GM19238 (cell line): ENCODE measurements around the gene DNAH7.

ENCODE experiments used
- DNase-seq: peaks from one replicate; pipeline ENCODE4 v3.0.0; 2011; ENCODE audit warnings: low spot score; ENCODE audit not compliant: insufficient read length

Gene DNAH7

DNA sequence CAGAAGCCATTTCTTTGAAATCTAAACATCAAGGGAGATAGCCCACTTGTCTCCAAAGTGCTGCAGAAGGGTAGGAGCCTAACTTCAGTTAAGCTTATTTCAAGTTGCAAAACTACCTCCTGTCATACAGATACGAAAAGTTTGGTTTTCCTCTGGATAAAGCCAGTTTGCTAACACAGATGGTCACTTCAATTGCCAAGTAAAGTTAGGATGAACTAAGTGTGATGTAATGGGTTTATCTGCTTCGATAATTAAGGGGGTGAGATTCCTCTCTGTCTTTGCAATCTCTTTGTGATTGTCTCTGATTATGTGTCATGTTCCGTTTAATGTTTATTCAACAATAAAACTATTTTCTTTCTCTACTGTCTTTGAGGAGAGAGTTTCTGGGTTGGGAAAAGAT, 255.2 kb downstream of the DNAH7 start:
- no peak for DNase-seq

DNA sequence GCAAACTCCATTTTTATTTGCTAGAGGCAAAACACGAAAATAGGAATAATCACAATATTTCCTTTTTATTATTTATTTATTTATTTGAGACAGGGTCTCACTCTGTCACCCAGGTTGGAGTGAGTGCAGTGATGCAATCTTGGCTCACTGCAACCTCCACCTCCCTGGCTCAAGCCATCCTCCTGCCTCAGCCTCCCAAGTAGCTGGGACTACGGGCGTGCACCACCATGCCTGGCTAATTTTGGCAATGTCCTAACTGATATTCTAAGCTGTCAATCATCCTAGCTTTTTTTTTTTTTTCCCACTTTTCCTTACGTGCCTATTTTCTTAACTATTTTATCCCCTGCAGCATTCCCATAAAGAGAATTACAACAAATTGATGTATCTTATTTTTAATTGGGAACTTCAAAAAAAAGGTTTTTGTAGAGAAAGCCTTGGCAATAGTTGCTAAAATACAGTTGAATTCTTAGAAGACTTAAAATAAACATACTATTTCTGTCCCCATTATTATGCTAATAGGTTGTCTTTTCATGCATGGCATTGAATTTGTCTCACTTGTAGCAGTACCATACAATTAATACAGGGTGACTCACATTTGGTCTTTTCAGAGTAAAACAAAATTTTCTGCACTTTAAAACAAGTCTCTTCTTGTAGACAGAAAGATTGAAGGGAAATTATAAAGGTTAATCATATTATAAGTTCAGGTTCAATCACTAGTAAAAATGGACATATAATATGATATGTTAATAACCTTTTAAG, 258.1 kb downstream of the DNAH7 start:
- DNase-seq = no peak

DNA sequence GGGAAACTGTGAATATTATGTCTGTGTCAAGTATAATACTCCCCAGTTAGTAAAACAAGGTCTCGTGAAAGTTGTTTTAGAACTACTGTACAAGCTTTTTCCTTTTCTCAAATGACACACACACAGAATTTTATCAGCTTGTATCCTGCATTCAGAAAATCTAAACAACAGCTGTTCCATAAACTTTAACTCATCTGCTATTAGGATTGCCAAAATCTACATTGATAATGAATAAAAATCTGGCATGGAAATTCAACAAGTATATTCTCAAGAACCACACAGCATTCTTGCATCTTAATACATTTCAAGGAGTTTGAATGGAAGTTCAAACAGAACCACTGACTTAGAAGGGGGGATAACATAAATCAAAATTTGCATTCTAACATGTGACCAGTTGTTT, 260.4 kb downstream of the DNAH7 start:
- no peak for DNase-seq

GRCh38 chr2:195805283-195805976, 263.2 kb downstream of the DNAH7 start:
- DNase-seq = no peak

GRCh38 chr2:195795879-195796278, 272.8 kb downstream of the DNAH7 start:
- no peak for DNase-seq

DNA sequence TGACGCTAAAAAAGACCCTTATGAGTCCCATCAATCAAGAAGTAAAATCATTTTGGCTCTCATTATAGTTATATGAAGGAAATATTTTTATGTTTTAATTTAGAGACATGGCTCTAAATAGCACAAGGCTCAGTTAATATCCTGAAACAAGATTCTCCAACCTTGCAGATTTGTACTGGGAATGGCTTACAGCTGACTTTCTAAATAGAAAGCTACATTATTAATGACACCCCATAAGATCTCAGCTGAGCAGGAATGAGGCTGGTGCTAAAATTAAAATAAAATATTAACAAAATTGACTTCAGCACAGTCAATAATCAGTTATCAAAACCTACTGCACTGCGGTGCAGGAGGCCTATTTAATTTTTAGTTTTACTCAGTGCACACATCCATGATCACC, 274.8 kb downstream of the DNAH7 start:
- DNase-seq = no peak

DNA sequence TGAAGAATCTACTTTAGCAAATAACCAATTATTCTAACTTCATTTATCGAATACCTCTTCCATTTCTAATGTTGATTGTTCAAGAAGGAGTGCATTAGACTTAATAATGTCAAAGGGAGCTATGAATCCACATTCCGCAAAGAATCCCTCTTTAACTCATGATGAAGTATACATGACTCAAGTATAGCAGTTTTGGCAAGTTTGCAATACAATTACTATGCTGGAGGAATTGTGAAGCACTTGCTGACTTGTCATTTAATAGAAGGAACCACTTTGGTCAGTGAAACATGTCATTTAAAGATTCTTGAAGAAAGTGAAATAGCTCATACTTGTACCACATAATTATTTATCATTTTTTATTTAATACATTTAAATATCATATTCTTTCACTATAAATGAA, 286.5 kb downstream of the DNAH7 start:
- no peak for DNase-seq

DNA sequence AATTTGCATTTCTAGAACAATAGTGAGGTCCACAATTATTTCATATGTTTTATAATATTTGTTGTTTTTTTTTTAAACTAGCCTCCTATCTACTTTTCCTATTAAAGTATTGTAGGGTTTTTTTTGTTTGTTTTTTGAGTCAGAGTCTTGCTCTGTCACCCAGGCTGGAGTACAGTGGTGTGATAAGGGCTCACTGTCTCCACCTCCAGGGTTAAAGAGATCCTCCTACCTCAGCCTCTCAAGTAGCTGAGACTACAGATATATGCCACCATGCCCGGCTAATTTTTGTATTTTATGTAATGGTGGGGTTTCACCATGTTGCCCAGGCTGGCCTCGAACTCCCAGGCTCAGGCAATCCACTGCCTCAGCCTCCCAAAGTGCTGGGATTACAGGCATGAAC, 289.1 kb downstream of the DNAH7 start:
- no peak for DNase-seq

DNA sequence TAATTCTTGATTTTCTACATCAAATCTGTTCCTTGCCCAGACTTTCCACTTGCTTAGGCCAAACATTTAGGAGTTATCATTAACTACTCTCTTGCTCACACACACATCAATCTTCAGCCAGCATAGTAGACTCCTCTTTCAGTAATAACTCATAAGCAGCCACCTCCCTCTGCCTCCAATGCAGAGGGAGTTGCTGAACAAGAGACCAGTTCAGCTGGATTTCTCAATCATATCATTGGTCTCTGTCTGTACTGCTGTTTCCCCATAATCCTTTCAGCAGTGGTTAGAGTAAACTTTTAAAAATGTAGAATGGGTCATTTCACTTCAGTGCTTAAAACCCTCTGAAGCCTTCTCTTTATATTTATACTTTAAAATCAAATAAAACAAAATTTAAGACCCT, 298.7 kb downstream of the DNAH7 start:
- DNase-seq = no peak

GRCh38 chr2:195768431-195768830, 300.2 kb downstream of the DNAH7 start:
- DNase-seq = no peak

DNA sequence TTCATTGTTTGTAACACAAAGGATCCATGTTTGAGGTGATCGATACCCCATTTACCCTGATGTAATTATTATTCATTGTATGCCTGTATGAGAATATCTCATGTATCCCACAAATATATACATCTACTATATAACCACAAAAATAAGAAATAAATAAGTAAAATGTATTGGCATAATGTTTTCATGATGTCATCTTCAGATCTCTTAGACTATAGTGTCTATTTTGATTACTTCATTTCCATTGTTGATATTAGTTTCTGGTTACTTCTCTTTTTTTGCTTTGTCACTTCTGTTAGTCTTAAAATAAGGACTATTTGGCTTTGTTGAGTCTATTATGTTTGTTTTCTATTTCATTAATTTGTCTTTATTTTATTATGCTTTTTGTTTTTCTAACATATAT, 301.9 kb downstream of the DNAH7 start:
- DNase-seq = no peak

- no peak for DNase-seq
Measured at GRCh38 chr2:195763866-195764265, 304.8 kb downstream of the DNAH7 start.

DNA sequence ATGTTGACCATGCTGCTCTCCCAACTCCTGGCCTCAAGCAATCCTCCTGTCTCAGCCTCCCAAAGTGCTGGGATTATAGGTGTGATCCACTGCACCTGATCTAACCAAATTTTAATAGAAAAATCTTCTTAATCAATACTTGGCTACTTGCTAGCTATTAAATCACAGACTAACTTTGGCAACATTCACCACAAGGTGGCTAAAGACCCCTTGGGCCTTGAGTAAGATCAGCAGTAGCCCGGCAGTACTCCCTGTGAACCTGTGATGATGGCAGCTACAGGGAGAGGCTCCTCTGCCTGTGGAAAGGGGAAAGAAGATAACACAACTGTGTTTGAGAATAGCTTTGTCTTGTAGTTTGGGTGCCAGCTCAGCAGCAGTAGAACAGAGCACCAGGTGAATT, 308.8 kb downstream of the DNAH7 start:
- DNase-seq = no peak

DNA sequence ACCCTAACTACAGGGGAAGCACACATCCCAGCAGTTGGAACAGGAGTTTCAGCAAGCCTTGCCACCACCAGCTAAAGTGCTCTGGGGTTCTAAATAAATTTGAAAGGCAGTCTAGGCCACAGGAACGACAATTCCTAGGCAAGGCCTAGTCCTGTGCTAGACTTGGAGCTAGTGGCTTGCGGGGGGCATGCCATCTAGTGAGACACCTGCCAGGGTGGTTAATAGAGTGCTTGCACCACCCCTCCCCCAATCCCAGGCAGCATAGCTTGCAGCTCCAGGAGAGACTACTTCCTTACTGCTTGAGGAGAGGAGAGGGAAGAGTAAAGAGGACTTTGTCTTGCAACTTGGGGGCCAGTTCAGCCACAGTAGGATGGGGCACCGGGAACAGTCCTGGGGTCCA, 309.8 kb downstream of the DNAH7 start:
- no peak for DNase-seq

GRCh38 chr2:195756218-195756942, 312.3 kb downstream of the DNAH7 start:
- DNase-seq = no peak

DNA sequence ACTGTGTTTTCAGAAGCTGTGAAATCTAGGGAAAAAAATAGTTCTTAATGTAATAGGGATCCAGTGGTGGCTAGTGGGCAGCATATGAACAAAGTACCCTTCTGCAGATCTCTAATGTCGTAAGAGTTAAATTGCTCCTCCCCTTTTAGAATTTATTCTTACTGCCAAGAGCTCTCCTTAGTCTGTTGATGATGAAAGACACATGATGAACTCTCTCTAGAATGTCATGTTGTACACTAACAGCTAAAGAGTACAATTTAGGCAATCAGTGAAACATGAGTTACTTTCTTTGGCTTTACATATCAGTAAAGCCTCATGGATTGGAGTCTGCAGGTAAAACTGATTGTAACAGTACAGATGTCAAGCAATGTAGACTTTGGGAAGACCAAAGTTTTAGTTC, 327.4 kb downstream of the DNAH7 start:
- DNase-seq = no peak

GRCh38 chr2:195737511-195738325, 330.9 kb downstream of the DNAH7 start:
- DNase-seq = no peak

DNA sequence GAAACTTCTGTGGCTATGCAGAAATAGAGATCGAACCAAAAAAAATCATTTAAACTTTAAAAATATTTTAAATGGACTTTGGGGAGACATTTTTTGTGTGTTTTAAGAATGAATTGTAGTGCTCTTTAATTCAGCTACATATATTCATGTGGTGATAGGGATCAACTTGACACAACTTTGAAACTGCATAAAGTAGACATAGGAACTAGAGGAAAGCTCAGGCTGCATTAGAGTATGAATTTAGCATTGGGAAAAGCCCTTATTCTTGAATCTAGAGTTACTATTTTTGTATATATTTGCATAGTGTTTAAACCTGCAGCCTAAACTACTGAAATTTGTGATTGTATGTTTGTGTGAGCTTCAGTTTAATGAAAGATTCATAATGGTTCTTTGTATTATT, 333.3 kb downstream of the DNAH7 start:
- DNase-seq = no peak

GRCh38 chr2:195734931-195735330, 333.7 kb downstream of the DNAH7 start:
- no peak for DNase-seq

DNA sequence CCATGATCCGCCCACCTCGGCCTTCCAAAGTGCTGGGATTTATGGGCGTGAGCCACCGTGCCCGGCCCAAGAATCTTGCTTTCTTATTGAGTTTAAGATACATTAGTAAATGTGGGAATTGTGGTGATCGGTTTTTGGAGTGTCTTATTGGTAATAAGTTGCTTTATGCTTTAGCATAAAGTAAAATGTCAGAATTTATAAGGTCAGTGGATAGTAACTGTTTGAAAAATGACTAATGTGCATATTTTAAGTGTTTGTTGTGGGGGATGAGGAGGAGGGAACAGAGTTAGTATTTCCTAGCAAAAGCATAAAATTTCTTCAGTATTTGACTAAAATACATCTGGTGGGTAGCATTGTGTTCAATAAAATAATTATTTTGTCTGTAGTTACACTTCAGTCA, 334.2 kb downstream of the DNAH7 start:
- no peak for DNase-seq

- no peak for DNase-seq
Measured at GRCh38 chr2:195733831-195734230, 334.8 kb downstream of the DNAH7 start.

- DNase-seq = no peak
Measured at GRCh38 chr2:195732574-195732973, 336.1 kb downstream of the DNAH7 start.
